SK-N-SH treated with all-trans-retinoic acid at 6 μM for 48 hours (cell line): ENCODE results near the gene VTI1A.
A peak's percentile ranks its signal among the peaks of the same experiment; 100 is the strongest.

Source experiments
- ATAC-seq: fragments of 200-7000 bp; cut with Tn5 transposase; 3 replicates; pipeline ENCODE4 v1.9.1; 2020; ENCODE audit warnings: mild to moderate bottlenecking, moderate library complexity
- ARNTL ChIP-seq: fragments of 450-650 bp; formaldehyde crosslinking; IDR thresholded peaks from 2 replicates; pipeline ENCODE4 v1.5.0; 2020; ENCODE audit warnings: low read depth, mild to moderate bottlenecking, moderate library complexity, borderline replicate concordance
- BACH2 ChIP-seq: fragments of 250-450 bp; sonication (Bioruptor Pico); IDR thresholded peaks from 2 replicates; pipeline ENCODE4 v1.9.0; 2021; ENCODE audit warnings: mild to moderate bottlenecking, borderline replicate concordance
- CREB5 ChIP-seq: fragments of 250-450 bp; sonication (Bioruptor Pico); IDR thresholded peaks from 2 replicates; pipeline ENCODE4 v1.5.1; 2020; ENCODE audit warnings: low read depth, mild to moderate bottlenecking, moderate library complexity
- CSDC2 ChIP-seq: fragments of 250-450 bp; sonication (Bioruptor Pico); IDR thresholded peaks from 2 replicates; pipeline ENCODE4 v1.5.0; 2020; ENCODE audit warnings: mild to moderate bottlenecking, moderate library complexity
- CSRNP3 ChIP-seq: fragments of 250-450 bp; sonication (Bioruptor Pico); IDR thresholded peaks from 2 replicates; pipeline ENCODE4 v1.5.1; 2021; ENCODE audit warnings: mild to moderate bottlenecking, moderate library complexity
- ESRRG ChIP-seq: fragments of 250-450 bp; sonication (Bioruptor Pico); IDR thresholded peaks from 2 replicates; pipeline ENCODE4 v1.6.1; 2021; ENCODE audit warnings: mild to moderate bottlenecking
- GLIS3 ChIP-seq: fragments of 250-450 bp; sonication (Bioruptor Pico); IDR thresholded peaks from 2 replicates; pipeline ENCODE4 v1.5.0; 2020; ENCODE audit warnings: mild to moderate bottlenecking, moderate library complexity
- ISL1 ChIP-seq: fragments of 250-450 bp; sonication (Bioruptor Pico); IDR thresholded peaks from 2 replicates; pipeline ENCODE4 v2.1.2; 2022; ENCODE audit warnings: mild to moderate bottlenecking, moderate library complexity
- OSR1 ChIP-seq: fragments of 250-450 bp; sonication (Bioruptor Pico); IDR thresholded peaks from 2 replicates; pipeline ENCODE4 v1.8.0; 2022; ENCODE audit warnings: moderate library complexity, mild to moderate bottlenecking, inconsistent platforms
- PATZ1 ChIP-seq: fragments of 250-450 bp; sonication (Bioruptor Pico); IDR thresholded peaks from 2 replicates; pipeline ENCODE4 v1.8.0; 2020; ENCODE audit warnings: mild to moderate bottlenecking, moderate library complexity, borderline replicate concordance
- PPARA ChIP-seq: fragments of 250-450 bp; sonication (Bioruptor Pico); IDR thresholded peaks from 2 replicates; pipeline ENCODE4 v1.5.0; 2020; ENCODE audit warnings: mild to moderate bottlenecking, borderline replicate concordance
- RARB ChIP-seq: fragments of 250-450 bp; sonication (Bioruptor Pico); IDR thresholded peaks from 2 replicates; pipeline ENCODE4 v1.8.0; 2021; ENCODE audit warnings: mild to moderate bottlenecking, moderate library complexity
- TSHZ2 ChIP-seq: fragments of 250-450 bp; sonication (Bioruptor Pico); IDR thresholded peaks from 2 replicates; pipeline ENCODE4 v1.5.0; 2020; ENCODE audit warnings: mild to moderate bottlenecking, moderate library complexity
- ZC3H10 ChIP-seq: fragments of 250-450 bp; sonication (Bioruptor Pico); IDR thresholded peaks from 2 replicates; pipeline ENCODE4 v1.5.1; 2021; ENCODE audit warnings: mild to moderate bottlenecking, moderate library complexity
- ZFP3 ChIP-seq: fragments of 250-450 bp; sonication (Bioruptor Pico); IDR thresholded peaks from 2 replicates; pipeline ENCODE4 v1.5.0; 2020; ENCODE audit warnings: mild to moderate bottlenecking, moderate library complexity
- ZFP30 ChIP-seq: fragments of 450-650 bp; formaldehyde crosslinking; IDR thresholded peaks from 2 replicates; pipeline ENCODE4 v1.5.0; 2022; ENCODE audit warnings: mild to moderate bottlenecking, moderate library complexity
- ZNF565 ChIP-seq: fragments of 450-650 bp; formaldehyde crosslinking; conservative IDR thresholded peaks from 2 replicates; pipeline ENCODE4 v1.5.0; 2020; ENCODE audit warnings: low read depth, mild to moderate bottlenecking, moderate library complexity
- ZNF8 ChIP-seq: fragments of 450-650 bp; formaldehyde crosslinking; IDR thresholded peaks from 2 replicates; pipeline ENCODE4 v1.5.0; 2020; ENCODE audit warnings: mild to moderate bottlenecking, moderate library complexity

Gene VTI1A

GRCh38 chr10:112441520-112441919 is 5.5 kb upstream of the VTI1A start (continued):
- no peak for TF ChIP-seq PATZ1 (CRISPR knock-in tag)

- ATAC-seq: no peak
- TF ChIP-seq CSRNP3 (CRISPR knock-in tag) (no peak), PATZ1 (CRISPR knock-in tag) (no peak)
These were observed 5.0 kb upstream of the VTI1A start for GRCh38 chr10:112442063-112442462.

GRCh38 chr10:112446055-112446854 is 760 bp upstream of the VTI1A start:
- peak; percentile 74; the same call in 2 of the 3 replicates for ATAC-seq
- TF ChIP-seq PATZ1 (CRISPR knock-in tag) (no peak), RARB (no peak), ZNF565 (CRISPR knock-in tag) (no peak), ZFP3 (CRISPR knock-in tag) (no peak), PPARA (CRISPR knock-in tag) (no peak), OSR1 (no peak), ISL1 (CRISPR knock-in tag) (no peak), BACH2 (CRISPR knock-in tag) (no peak), CSDC2 (CRISPR knock-in tag) (no peak), ZNF8 (no peak), ZC3H10 (CRISPR knock-in tag) (no peak), ZFP30 (no peak)
- TF ChIP-seq, all 23 proteins: peak for 0

- ATAC-seq: no peak
- TF ChIP-seq TSHZ2 (CRISPR knock-in tag) (no peak), ARNTL (CRISPR knock-in tag) (no peak), GLIS3 (CRISPR knock-in tag) (no peak), ZFP30 (no peak), BACH2 (CRISPR knock-in tag) (no peak), ISL1 (CRISPR knock-in tag) (no peak), CSDC2 (CRISPR knock-in tag) (no peak), CREB5 (no peak), ESRRG (no peak)
These were observed 559 bp downstream of the VTI1A start for GRCh38 chr10:112447620-112447928.
